Measurements from ENCODE around the gene VCAN. TPM values are rescaled to one million over a fixed set of nuclear protein-coding genes. Genes with fewer than 3 reads are reported as not detected.

VCAN gene
- polyA plus RNA-seq, 2 of the 4 experiments (the other 2 are of a cell fraction), result 26.0 to 42.0 TPM

DNA sequence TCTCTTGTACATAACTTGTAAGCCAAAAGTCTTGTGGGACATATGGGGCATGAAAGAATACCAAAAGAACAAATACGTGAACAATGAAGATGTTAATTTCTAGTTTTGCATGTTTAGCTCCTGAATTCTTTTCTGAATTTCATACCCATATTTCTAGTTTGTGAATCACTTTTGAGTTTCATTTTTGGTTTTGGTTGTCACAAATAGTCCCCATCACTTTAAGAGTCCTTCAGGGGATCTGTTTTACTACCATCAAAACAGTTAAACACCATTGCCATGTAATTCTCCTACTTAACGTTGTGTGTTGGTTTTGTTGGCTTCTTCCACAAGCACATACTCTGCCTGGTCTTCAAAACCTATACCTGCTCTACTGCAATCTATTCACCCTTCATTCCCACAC lies 27.0 kb downstream of the VCAN start:
- peaks cover 11% of the 10 kb centered on the region; the same call in 1 of the 3 replicates for H3K4me1 ChIP-seq
- 51% methylated on average over 2 of the region's 2 CpGs for WGBS (ENCODE audit: missing lambda C conversion rate)
- POLR2A ChIA-PET, result no interaction called here
- no peaks in the 10 kb centered on the region for H3K9me3 ChIP-seq
- H3K4me2 ChIP-seq, result no peak overlapping the region
- no peak overlapping the region for H3K4me3 ChIP-seq
- CTCF ChIA-PET, result no interaction called here
- no peak for DNase-seq (ENCODE audit: low read depth in 1 of 2, low spot score in 1 of 2)
- no peak for ATAC-seq
- TF ChIP-seq PHF8 (IDR thresholded peaks at IDR 0.05; ENCODE audit: borderline replicate concordance, low read depth) (no peak), ESRRA (IDR thresholded peaks at IDR 0.05; ENCODE audit: borderline replicate concordance, low read length) (no peak), FOSB (CRISPR knock-in tag; IDR thresholded peaks at IDR 0.05) (no peak), CEBPB (IDR thresholded peaks at IDR 0.05) (no peak), NFE2L2 (conservative IDR thresholded peaks at IDR 0.05; ENCODE audit: low read length) (no peak), FOSL2 (IDR thresholded peaks at IDR 0.05) (no peak), FOSL2 (CRISPR knock-in tag; IDR thresholded peaks at IDR 0.05) (no peak), EP300 (IDR thresholded peaks at IDR 0.05) (no peak), MAZ (IDR thresholded peaks at IDR 0.05; ENCODE audit: borderline replicate concordance, low read depth, low read length) (no peak), GATA3 (IDR thresholded peaks at IDR 0.05; ENCODE audit: borderline replicate concordance) (no peak), RCOR1 (IDR thresholded peaks at IDR 0.05; ENCODE audit: low read depth, low read length) (no peak), EHMT2 (IDR thresholded peaks at IDR 0.05; ENCODE audit: low read depth) (no peak), POLR2A (IDR thresholded peaks at IDR 0.05; ENCODE audit: low read length) (no peak), RNF2 (IDR thresholded peaks at IDR 0.05; ENCODE audit: borderline replicate concordance, low read depth) (no peak), ZSCAN20 (CRISPR knock-in tag; IDR thresholded peaks at IDR 0.05) (no peak)
- TF ChIP-seq, protein P1, sequence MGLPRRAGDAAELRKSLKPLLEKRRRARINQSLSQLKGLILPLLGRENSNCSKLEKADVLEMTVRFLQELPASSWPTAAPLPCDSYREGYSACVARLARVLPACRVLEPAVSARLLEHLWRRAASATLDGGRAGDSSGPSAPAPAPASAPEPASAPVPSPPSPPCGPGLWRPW (IDR thresholded peaks at IDR 0.05), result no peak
- no peak overlapping the region for H3K27ac ChIP-seq
- FAIRE-seq, result no peak

DNA sequence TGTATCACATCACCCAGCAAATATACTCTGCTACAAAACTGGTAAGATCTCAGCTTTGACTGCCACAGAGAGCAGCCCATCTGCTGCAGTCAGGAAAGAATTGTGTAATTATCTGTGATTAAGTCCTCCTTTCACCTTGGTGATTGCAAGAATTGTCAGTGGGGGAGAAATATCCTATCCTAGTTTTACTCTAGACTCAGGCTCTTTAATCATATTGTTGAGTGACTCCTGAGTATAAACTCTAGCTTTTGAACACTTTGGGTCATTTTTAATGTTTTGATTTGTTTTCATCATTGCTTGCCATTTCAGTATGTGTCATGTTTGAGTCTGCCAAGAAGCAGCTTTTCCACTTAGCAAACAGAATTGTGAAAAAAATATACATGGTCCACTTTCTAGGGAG lies 32.1 kb downstream of the VCAN start:
- FAIRE-seq, result no peak
- Histone ChIP-seq H3K27ac (no peak overlapping the region), H3K4me2 (no peak overlapping the region), H3K4me1 (no peaks in the 10 kb centered on the region), H3K4me3 (no peak overlapping the region), H3K9me3 (0 out of 3 replicates have a peak, but pooled peaks cover 4% of the 10 kb centered on the region)
- no peak for ATAC-seq
- TF ChIP-seq NR3C1 (IDR thresholded peaks at IDR 0.05) (no peak), EHF (CRISPR knock-in tag; IDR thresholded peaks at IDR 0.05) (no peak), KDM5A (IDR thresholded peaks at IDR 0.05) (no peak), ZSCAN20 (CRISPR knock-in tag; IDR thresholded peaks at IDR 0.05) (no peak), HEYL (CRISPR knock-in tag; IDR thresholded peaks at IDR 0.05) (no peak), CBX8 (IDR thresholded peaks at IDR 0.05) (no peak), HOXA7 (CRISPR knock-in tag; IDR thresholded peaks at IDR 0.05) (no peak), NPAS2 (CRISPR knock-in tag; IDR thresholded peaks at IDR 0.05; ENCODE audit: borderline replicate concordance) (no peak), JUN (IDR thresholded peaks at IDR 0.05) (no peak), CHD2 (IDR thresholded peaks at IDR 0.05; ENCODE audit: low read length, partially characterized antibody) (no peak), CEBPB (IDR thresholded peaks at IDR 0.05) (no peak), HOXB5 (CRISPR knock-in tag; IDR thresholded peaks at IDR 0.05) (no peak), MYC (IDR thresholded peaks at IDR 0.05; ENCODE audit: borderline replicate concordance, low read length) (no peak), RCOR1 (IDR thresholded peaks at IDR 0.05; ENCODE audit: low read depth, low read length) (no peak), TP53 (CRISPR knock-in tag; IDR thresholded peaks at IDR 0.05) (no peak), PHF8 (IDR thresholded peaks at IDR 0.05; ENCODE audit: borderline replicate concordance, low read depth) (no peak), FOSL2 (IDR thresholded peaks at IDR 0.05) (no peak), FOSL2 (CRISPR knock-in tag; IDR thresholded peaks at IDR 0.05) (no peak), RNF2 (IDR thresholded peaks at IDR 0.05; ENCODE audit: borderline replicate concordance, low read depth) (no peak)
- TF ChIP-seq, protein P2, sequence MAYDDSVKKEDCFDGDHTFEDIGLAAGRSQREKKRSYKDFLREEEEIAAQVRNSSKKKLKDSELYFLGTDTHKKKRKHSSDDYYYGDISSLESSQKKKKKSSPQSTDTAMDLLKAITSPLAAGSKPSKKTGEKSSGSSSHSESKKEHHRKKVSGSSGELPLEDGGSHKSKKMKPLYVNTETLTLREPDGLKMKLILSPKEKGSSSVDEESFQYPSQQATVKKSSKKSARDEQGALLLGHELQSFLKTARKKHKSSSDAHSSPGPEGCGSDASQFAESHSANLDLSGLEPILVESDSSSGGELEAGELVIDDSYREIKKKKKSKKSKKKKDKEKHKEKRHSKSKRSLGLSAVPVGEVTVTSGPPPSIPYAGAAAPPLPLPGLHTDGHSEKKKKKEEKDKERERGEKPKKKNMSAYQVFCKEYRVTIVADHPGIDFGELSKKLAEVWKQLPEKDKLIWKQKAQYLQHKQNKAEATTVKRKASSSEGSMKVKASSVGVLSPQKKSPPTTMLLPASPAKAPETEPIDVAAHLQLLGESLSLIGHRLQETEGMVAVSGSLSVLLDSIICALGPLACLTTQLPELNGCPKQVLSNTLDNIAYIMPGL (CRISPR knock-in tag; IDR thresholded peaks at IDR 0.05; ENCODE audit: borderline replicate concordance), result no peak
- TF ChIP-seq, protein P3, sequence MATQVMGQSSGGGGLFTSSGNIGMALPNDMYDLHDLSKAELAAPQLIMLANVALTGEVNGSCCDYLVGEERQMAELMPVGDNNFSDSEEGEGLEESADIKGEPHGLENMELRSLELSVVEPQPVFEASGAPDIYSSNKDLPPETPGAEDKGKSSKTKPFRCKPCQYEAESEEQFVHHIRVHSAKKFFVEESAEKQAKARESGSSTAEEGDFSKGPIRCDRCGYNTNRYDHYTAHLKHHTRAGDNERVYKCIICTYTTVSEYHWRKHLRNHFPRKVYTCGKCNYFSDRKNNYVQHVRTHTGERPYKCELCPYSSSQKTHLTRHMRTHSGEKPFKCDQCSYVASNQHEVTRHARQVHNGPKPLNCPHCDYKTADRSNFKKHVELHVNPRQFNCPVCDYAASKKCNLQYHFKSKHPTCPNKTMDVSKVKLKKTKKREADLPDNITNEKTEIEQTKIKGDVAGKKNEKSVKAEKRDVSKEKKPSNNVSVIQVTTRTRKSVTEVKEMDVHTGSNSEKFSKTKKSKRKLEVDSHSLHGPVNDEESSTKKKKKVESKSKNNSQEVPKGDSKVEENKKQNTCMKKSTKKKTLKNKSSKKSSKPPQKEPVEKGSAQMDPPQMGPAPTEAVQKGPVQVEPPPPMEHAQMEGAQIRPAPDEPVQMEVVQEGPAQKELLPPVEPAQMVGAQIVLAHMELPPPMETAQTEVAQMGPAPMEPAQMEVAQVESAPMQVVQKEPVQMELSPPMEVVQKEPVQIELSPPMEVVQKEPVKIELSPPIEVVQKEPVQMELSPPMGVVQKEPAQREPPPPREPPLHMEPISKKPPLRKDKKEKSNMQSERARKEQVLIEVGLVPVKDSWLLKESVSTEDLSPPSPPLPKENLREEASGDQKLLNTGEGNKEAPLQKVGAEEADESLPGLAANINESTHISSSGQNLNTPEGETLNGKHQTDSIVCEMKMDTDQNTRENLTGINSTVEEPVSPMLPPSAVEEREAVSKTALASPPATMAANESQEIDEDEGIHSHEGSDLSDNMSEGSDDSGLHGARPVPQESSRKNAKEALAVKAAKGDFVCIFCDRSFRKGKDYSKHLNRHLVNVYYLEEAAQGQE (IDR thresholded peaks at IDR 0.05), result no peak
- ChIA-PET POLR2A (no interaction called here), CTCF (interaction anchor here (0.5 to 1.1 kb wide), 2 partner anchors 22 to 1197 kb away, joined by 3 read pairs; no protein-coding TSS in a partner anchor)
- no peak for DNase-seq (ENCODE audit: low read depth in 1 of 2, low spot score in 1 of 2)
